CD4-positive, alpha-beta T cell treated with Interleukin-1 beta for 1 hour (primary cell): ENCODE results near the gene PLEKHN1.
"Not testable (repeated sequence)": the region's sequence is repeated elsewhere in the genome, so short reads cannot be mapped to it uniquely, and the experiment has no call there.

Experiments
- DNase-seq, 2 donors: peaks; one replicate each; pipeline ENCODE4 v3.0.0-alpha.2; 2020 to 2022

The PLEKHN1 gene

GRCh38 chr1:995665-996633, 29.7 kb downstream of the PLEKHN1 start:
- no peak for DNase-seq

- no peak for DNase-seq
Measured at GRCh38 chr1:996851-997712, 30.8 kb downstream of the PLEKHN1 start.

- no peak for DNase-seq
Measured at GRCh38 chr1:997713-997992, 31.4 kb downstream of the PLEKHN1 start.

- DNase-seq, result no peak
Measured at GRCh38 chr1:997993-998744, 31.9 kb downstream of the PLEKHN1 start.

GRCh38 chr1:998745-998994, 32.4 kb downstream of the PLEKHN1 start:
- DNase-seq, result no peak

- DNase-seq, result peak; percentile 37 to 42
Measured at GRCh38 chr1:998995-999724, 32.9 kb downstream of the PLEKHN1 start.

GRCh38 chr1:999725-1000356, 33.6 kb downstream of the PLEKHN1 start, which contains the start of gene HES4:
HES4 (minus strand) TSS chr1:1000097; CDS start chr1:999973, 124 bp downstream.
- peak; percentile 66 to 82 for DNase-seq

- DNase-seq, result peak; percentile 75 to 87
Measured at GRCh38 chr1:1000357-1001056, 34.2 kb downstream of the PLEKHN1 start.

GRCh38 chr1:1001057-1001783, 34.9 kb downstream of the PLEKHN1 start:
- no peak for DNase-seq

- DNase-seq, result no peak
Measured at GRCh38 chr1:1003618-1004419, 37.5 kb downstream of the PLEKHN1 start.

GRCh38 chr1:1004420-1004779, 38.1 kb downstream of the PLEKHN1 start:
- no peak for DNase-seq

- DNase-seq, result no peak
Measured at GRCh38 chr1:1004780-1005697, 38.8 kb downstream of the PLEKHN1 start.

- no peak for DNase-seq
Measured at GRCh38 chr1:1005774-1006304, 39.6 kb downstream of the PLEKHN1 start.

- DNase-seq, result no peak
Measured at GRCh38 chr1:1006305-1007159, 40.2 kb downstream of the PLEKHN1 start.

- not testable (repeated sequence) for DNase-seq
Measured at GRCh38 chr1:1010131-1010530, 43.8 kb downstream of the PLEKHN1 start.

- no peak for DNase-seq
Measured at GRCh38 chr1:1011396-1011949, 45.2 kb downstream of the PLEKHN1 start.

- DNase-seq, result not testable (repeated sequence)
Measured at GRCh38 chr1:1012736-1013104, 46.4 kb downstream of the PLEKHN1 start.
